CD4-positive, CD25-positive, alpha-beta regulatory T cell (primary cell): ENCODE data around the gene CERS6. TPM values are rescaled to one million over a fixed set of nuclear protein-coding genes. Genes with fewer than 3 reads are reported as not detected.

Source experiments
- ATAC-seq, 2 donors: fragments of 150-1000 bp; cut with Tn5 transposase; one replicate each; pipeline ENCODE4 v1.10.0; 2021; ENCODE audit warnings: low read depth in 2 of 2, moderate number of reproducible peaks in 2 of 2, moderate library complexity in 1 of 2
- DNase-seq, 3 donors: peaks; one replicate each; pipeline versions ENCODE4 v3.0.0 to v3.0.0-alpha.2; 2012 to 2022; ENCODE audit warnings: mixed read lengths in 1 of 3
- H3K27ac ChIP-seq: one replicate; pipeline ENCODE4 v1.7.0; 2013; ENCODE audit warnings: mild to moderate bottlenecking, low read length; ENCODE audit not compliant: insufficient read depth, poor library complexity, severe bottlenecking
- H3K27me3 ChIP-seq: one replicate; pipeline ENCODE4 v1.7.0; 2013; ENCODE audit warnings: low read length; ENCODE audit not compliant: control insufficient read depth, insufficient read depth
- H3K36me3 ChIP-seq: one replicate; pipeline ENCODE4 v1.7.0; 2013; ENCODE audit warnings: mild to moderate bottlenecking, low read length, moderate library complexity; ENCODE audit not compliant: control insufficient read depth, insufficient read depth
- H3K4me1 ChIP-seq: 2 replicates; pipeline ENCODE4 v1.7.0; 2013; ENCODE audit warnings: mild to moderate bottlenecking, low read length; ENCODE audit not compliant: insufficient read depth, control insufficient read depth, poor library complexity, severe bottlenecking
- H3K4me3 ChIP-seq: one replicate; pipeline ENCODE4 v1.7.0; 2013; ENCODE audit warnings: low read depth, mild to moderate bottlenecking, low read length, moderate library complexity
- H3K9me3 ChIP-seq, 2 experiments: 1 replicate in 1 of 2; 2 replicates in 1 of 2; pipeline ENCODE4 v1.7.0; 2013; ENCODE audit warnings: low read length in 2 of 2, mild to moderate bottlenecking in 1 of 2, moderate library complexity in 1 of 2; ENCODE audit not compliant: control insufficient read depth in 2 of 2
- H3K27ac Mint-ChIP-seq, 3 donors: one replicate each; pipeline ENCODE4 v1.8.0; 2020 to 2022; ENCODE audit warnings: mild to moderate bottlenecking in 3 of 3, mixed read lengths in 3 of 3, moderate library complexity in 2 of 3
- H3K27me3 Mint-ChIP-seq: one replicate; pipeline ENCODE4 v1.8.0; 2022; ENCODE audit warnings: mild to moderate bottlenecking, mixed read lengths
- H3K36me3 Mint-ChIP-seq: one replicate; pipeline ENCODE4 v1.8.0; 2020; ENCODE audit warnings: mixed read lengths
- H3K4me1 Mint-ChIP-seq, 4 donors: one replicate each; pipeline ENCODE4 v1.8.0; 2020 to 2022; ENCODE audit warnings: mixed read lengths in 4 of 4, mild to moderate bottlenecking in 1 of 4
- H3K4me3 Mint-ChIP-seq, 4 donors: one replicate each; pipeline ENCODE4 v1.8.0; 2020 to 2022; ENCODE audit warnings: mild to moderate bottlenecking in 4 of 4, mixed read lengths in 4 of 4, moderate library complexity in 3 of 4
- H3K9me3 Mint-ChIP-seq, 7 donors: one replicate each; pipeline ENCODE4 v1.8.0; 2020 to 2022; ENCODE audit warnings: mixed read lengths in 7 of 7, mild to moderate bottlenecking in 3 of 7, moderate library complexity in 2 of 7
- polyA plus RNA-seq, 4 donors: library from polyadenylated mRNA; unstranded; fragments of 300-500 nt; fragmentation: Illumina TruSeq; gene quantifications; one replicate each; pipeline ENCODE4 v1.2.3, GENCODE V29; 2021
- total RNA-seq: library from RNA; stranded (reverse); gene quantifications from one replicate; pipeline ENCODE4 v1.2.3, GENCODE V29; 2022

The CERS6 gene
- total and polyA plus RNA-seq, 5 donors from 2014 or later, result 1.3 to 5.3 (median 3.6) TPM

DNA sequence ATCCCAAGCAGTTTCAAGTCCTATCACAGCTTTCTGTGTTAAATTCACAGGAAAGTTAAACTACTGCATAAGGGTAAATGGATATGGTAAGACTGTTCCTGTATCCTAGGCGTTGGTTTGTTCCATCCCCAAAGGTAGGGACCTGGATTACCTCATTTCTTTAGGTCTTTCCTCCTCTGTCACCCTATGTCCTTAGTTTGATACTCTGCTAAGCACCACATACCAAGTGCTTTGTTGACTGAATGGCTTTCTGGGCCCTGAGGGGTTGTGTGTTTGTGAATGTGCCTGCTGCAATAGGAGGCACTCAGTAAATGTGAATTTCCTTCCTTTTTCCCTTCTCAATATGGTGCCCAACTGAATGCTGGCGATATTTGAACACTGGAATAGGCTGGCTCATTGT, 354.2 kb downstream of the CERS6 start:
- Mint-ChIP-seq H3K27ac (no peak overlapping the region), H3K36me3 (no peaks in the 10 kb centered on the region), H3K4me3 (no peak overlapping the region), H3K4me1 (no peaks in the 10 kb centered on the region), H3K27me3 (peaks cover 15% of the 10 kb centered on the region), H3K9me3 (no peaks in the 10 kb centered on the region)
- H3K4me1 ChIP-seq, result no peaks in the 10 kb centered on the region
- ATAC-seq, result no peak
- no peak overlapping the region for H3K27ac ChIP-seq
- no peak for DNase-seq
- H3K9me3 ChIP-seq, result no peaks in the 10 kb centered on the region
- no peak overlapping the region for H3K4me3 ChIP-seq
- H3K36me3 ChIP-seq, result no peaks in the 10 kb centered on the region
- peaks cover 4% of the 10 kb centered on the region for H3K27me3 ChIP-seq

DNA sequence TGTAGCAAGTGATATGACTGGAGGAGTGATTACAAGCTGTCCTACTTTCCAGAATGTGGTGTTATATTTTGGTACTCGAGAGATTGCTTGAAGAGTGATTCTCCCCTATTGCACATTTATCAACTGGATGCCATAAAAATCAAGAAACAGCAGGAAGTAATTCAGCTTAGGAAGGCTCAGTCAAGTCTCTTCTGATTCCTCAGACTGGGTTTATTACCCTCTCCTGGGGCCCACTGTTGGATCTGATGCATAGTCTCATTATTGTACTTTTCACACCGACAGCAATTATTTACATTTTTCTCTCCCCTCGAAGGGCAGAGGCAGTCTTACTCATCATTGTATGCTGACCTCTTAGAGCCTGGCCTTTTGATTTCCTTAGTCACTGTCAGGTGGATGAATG, 355.6 kb downstream of the CERS6 start:
- H3K36me3 Mint-ChIP-seq, result no peaks in the 10 kb centered on the region
- ATAC-seq, result no peak
- DNase-seq, result no peak
- no peak overlapping the region for H3K4me3 ChIP-seq
- no peak overlapping the region for H3K27ac ChIP-seq
- H3K36me3 ChIP-seq, result no peaks in the 10 kb centered on the region
- H3K27ac Mint-ChIP-seq, result no peak overlapping the region
- peaks cover 15% of the 10 kb centered on the region for H3K27me3 Mint-ChIP-seq
- no peaks in the 10 kb centered on the region for H3K4me1 ChIP-seq
- H3K4me1 Mint-ChIP-seq, result no peaks in the 10 kb centered on the region
- peaks cover 0 to 3% (median 0%) of the 10 kb centered on the region in 7 donors for H3K9me3 Mint-ChIP-seq
- H3K27me3 ChIP-seq, result peaks cover 4% of the 10 kb centered on the region
- H3K4me3 Mint-ChIP-seq, result no peak overlapping the region
- H3K9me3 ChIP-seq, result no peaks in the 10 kb centered on the region

DNA sequence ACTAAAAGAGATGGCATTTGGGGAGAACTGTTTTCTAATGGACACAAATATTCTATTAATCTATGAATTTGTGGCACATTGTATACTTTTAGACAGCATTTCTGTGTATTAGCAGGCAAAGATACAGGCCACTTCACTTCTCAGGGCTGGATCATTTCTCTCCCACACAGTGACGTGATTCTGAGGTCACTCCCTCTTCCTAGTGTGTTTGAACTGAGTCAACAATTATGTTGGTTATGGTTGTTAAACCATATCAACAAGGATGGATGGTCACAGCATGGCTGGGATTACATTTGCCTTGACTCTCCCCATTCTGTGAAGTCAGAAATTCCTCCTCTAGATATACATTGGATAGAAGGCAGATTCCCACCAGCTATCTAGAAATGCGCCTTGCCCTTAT, 358.0 kb downstream of the CERS6 start:
- Mint-ChIP-seq H3K27ac (no peak overlapping the region), H3K36me3 (no peaks in the 10 kb centered on the region)

DNA sequence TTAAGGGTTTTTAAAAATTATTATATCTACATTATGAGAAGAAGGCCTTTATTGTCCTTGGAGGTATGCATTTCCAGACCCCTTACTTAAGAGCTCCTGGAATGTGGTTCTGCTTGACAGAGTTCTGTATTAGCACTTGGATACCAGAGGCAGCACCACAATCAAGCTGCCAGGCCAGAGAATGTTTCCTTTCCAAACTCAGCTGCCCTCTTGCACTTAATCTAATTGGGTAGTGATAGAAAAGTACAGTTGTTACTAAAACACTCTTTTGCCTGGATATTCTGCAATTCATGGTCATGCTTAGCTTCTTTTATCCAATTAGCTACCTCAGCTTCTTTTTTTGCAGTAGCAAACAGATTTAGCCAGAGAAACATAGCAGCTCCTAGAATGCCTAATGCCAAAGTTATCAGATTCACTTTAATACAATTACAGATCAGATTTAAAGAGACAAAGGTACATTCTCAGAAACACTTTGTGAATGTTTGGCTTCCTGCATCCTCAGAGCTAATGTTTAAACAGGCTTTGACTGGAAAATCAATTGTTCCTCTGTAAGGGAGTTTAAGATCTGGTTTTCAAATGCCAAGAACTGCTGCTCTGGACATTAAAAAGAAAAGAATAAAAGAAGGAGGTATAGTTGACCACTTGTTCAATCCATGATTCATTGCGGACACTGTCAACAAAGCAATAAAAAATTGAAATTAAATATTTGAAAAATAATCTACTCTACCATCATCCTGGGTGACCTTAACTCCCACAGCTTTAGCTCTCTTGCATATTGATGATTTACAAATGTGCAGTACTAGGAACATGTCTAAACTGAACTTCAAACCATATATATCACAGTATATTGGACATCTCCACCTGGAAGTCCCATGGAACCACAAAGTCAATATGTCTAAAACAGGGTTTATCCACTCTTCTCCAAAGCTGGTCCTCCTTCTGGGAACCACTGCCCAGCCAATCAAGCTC, 359.2 kb downstream of the CERS6 start:
- Mint-ChIP-seq H3K27ac (no peak overlapping the region), H3K4me1 (no peaks in the 10 kb centered on the region), H3K36me3 (no peaks in the 10 kb centered on the region), H3K9me3 (peaks cover 0 to 3% (median 0%) of the 10 kb centered on the region in 7 donors), H3K4me3 (no peak overlapping the region), H3K27me3 (peaks cover 17% of the 10 kb centered on the region)
- H3K36me3 ChIP-seq, result no peaks in the 10 kb centered on the region
- no peaks in the 10 kb centered on the region for H3K9me3 ChIP-seq
- no peaks in the 10 kb centered on the region for H3K4me1 ChIP-seq
- H3K27ac ChIP-seq, result no peak overlapping the region
- H3K27me3 ChIP-seq, result peaks cover 4% of the 10 kb centered on the region
- no peak for DNase-seq
- ATAC-seq, result no peak
- H3K4me3 ChIP-seq, result no peak overlapping the region

More for the DNA sequence above, 358.0 kb downstream of the CERS6 start:
- no peak overlapping the region for H3K4me3 Mint-ChIP-seq
- DNase-seq, result no peak
- H3K9me3 ChIP-seq, result no peaks in the 10 kb centered on the region
- no peak for ATAC-seq
- no peaks in the 10 kb centered on the region for H3K4me1 ChIP-seq
- no peaks in the 10 kb centered on the region for H3K36me3 ChIP-seq
- H3K27me3 Mint-ChIP-seq, result peaks cover 19% of the 10 kb centered on the region
- H3K9me3 Mint-ChIP-seq, result peaks cover 0 to 3% (median 0%) of the 10 kb centered on the region in 7 donors
- no peaks in the 10 kb centered on the region for H3K4me1 Mint-ChIP-seq
- H3K27ac ChIP-seq, result no peak overlapping the region
- H3K4me3 ChIP-seq, result no peak overlapping the region
- H3K27me3 ChIP-seq, result peaks cover 4% of the 10 kb centered on the region

DNA sequence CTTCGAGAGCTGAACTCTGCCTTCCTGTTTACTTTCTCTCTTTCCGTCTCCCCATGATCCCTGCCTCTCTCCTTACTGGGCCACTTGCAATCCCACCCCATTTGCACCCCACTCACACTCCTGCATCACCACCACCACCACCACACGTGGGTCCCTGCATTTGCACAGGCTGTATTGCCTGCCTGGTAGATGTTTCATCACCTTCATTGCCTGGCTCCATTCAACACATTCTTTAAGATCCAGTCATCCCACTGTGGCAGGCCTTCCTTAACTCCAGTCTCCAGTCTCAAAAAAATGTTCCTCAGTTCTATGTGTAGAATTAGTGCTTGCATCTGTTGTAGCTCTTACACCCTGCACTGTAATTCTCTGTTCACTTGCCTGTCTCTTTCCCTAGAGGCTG, 360.3 kb downstream of the CERS6 start:
- H3K36me3 ChIP-seq, result no peaks in the 10 kb centered on the region
- no peak overlapping the region for H3K4me3 ChIP-seq
- Mint-ChIP-seq H3K27ac (no peak overlapping the region), H3K9me3 (peaks cover 0 to 3% (median 0%) of the 10 kb centered on the region in 7 donors), H3K4me3 (no peak overlapping the region), H3K27me3 (peaks cover 10% of the 10 kb centered on the region), H3K4me1 (no peaks in the 10 kb centered on the region), H3K36me3 (no peaks in the 10 kb centered on the region)
- no peak overlapping the region for H3K27ac ChIP-seq
- H3K4me1 ChIP-seq, result no peaks in the 10 kb centered on the region
- no peaks in the 10 kb centered on the region for H3K9me3 ChIP-seq
- peaks cover 4% of the 10 kb centered on the region for H3K27me3 ChIP-seq
- ATAC-seq (no peak), DNase-seq (no peak)

DNA sequence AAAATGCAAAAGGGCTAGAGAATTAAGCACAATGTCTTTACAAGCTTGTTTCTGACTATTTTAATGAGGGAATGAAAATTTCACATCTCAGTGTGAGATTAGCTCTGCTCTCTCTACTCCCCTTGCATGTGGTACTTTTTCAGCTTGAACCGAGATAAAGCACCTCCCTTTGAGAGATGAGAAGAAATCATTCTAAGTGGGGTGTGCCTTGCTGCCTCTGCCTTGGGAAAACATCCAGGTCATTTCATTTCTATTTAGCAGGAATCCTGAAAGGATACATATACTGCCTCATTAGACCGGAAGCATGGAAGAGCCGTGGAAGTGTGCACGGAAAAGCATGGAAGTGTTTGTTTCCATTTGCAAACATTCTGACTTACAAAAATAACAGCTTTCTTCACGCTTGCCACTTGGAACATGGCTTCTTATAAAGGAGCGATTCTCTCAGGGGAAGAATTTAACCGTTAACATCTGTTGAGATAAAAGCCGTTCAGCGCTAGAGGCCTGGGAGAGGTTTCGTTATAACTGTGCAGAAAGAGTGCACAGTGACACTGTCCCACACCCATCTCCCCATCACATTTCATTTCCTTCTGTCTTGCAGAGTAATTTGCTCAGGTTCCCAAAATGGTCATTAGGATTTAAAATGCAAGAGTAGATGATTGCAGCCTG, 363.1 kb downstream of the CERS6 start:
- H3K4me3 ChIP-seq, result no peak overlapping the region
- Mint-ChIP-seq H3K27me3 (peaks cover 4% of the 10 kb centered on the region), H3K9me3 (peaks cover 0 to 3% (median 0%) of the 10 kb centered on the region in 7 donors), H3K27ac (no peak overlapping the region), H3K4me3 (no peak overlapping the region), H3K36me3 (no peaks in the 10 kb centered on the region), H3K4me1 (no peaks in the 10 kb centered on the region)
- DNase-seq, result no peak
- peaks cover 2% of the 10 kb centered on the region for H3K27me3 ChIP-seq
- no peaks in the 10 kb centered on the region for H3K4me1 ChIP-seq
- no peaks in the 10 kb centered on the region for H3K36me3 ChIP-seq
- ATAC-seq, result no peak
- H3K27ac ChIP-seq, result no peak overlapping the region
- H3K9me3 ChIP-seq, result no peaks in the 10 kb centered on the region

GRCh38 chr2:168819829-168820489, 363.9 kb downstream of the CERS6 start:
- DNase-seq (no peak), ATAC-seq (no peak)
- no peaks in the 10 kb centered on the region for H3K4me1 Mint-ChIP-seq
- H3K27me3 Mint-ChIP-seq, result peaks cover 4% of the 10 kb centered on the region
- Histone ChIP-seq H3K36me3 (no peaks in the 10 kb centered on the region), H3K4me3 (no peak overlapping the region), H3K9me3 (no peaks in the 10 kb centered on the region), H3K4me1 (no peaks in the 10 kb centered on the region), H3K27ac (no peak overlapping the region), H3K27me3 (no peaks in the 10 kb centered on the region)
- H3K4me3 Mint-ChIP-seq, result no peak overlapping the region
- peaks cover 0 to 3% (median 0%) of the 10 kb centered on the region in 7 donors for H3K9me3 Mint-ChIP-seq
- H3K27ac Mint-ChIP-seq, result no peak overlapping the region
- H3K36me3 Mint-ChIP-seq, result no peaks in the 10 kb centered on the region
